K562 (cell line): ENCODE data around the gene PLXDC2. TPM values are rescaled to one million over a fixed set of nuclear protein-coding genes. Genes with fewer than 3 reads are reported as not detected.

Experiments
- ATAC-seq: fragments of 200-7000 bp; cut with Tn5 transposase; 3 replicates; pipeline ENCODE4 v1.9.1; 2020; ENCODE audit warnings: moderate library complexity
- BruUV-seq: library from RNA; stranded (reverse); fragments of 400-500 nt; replicated peaks from 2 replicates; lab custom pipeline; 2021; lab: Mats Ljungman, UMichigan
- CTCF ChIA-PET: fragments of 300-600 bp; formaldehyde crosslinking; extraction: SDS; loops from one replicate; lab custom pipeline; 2021; ENCODE audit warnings: low intra/inter-chr PET ratio; lab: Yijun Ruan, JAX
- POLR2A ChIA-PET: fragments of 300-600, 350-650 bp; sonication (Branson Sonifier 250); formaldehyde crosslinking; extraction: SDS; loops from one replicate; lab custom pipeline; 2021; ENCODE audit warnings: antibody characterized with exemption, inconsistent platforms; lab: Yijun Ruan, JAX
- DNase-seq, 4 experiments: peaks; one replicate each; pipeline versions ENCODE4 v3.0.0 to v3.0.0-alpha.2; 2011 to 2018; ENCODE audit warnings: low spot score in 3 of 4, mixed read lengths in 3 of 4; ENCODE audit errors: extremely low read depth in 1 of 4
- FAIRE-seq: peaks from 2 replicates; lab custom pipeline; 2011; peaks lifted over from hg19 to GRCh38; lab: Jason Lieb, UNC
- H2AFZ ChIP-seq: 2 replicates; pipeline ENCODE4 v1.6.0; 2011; ENCODE audit warnings: low read depth, low read length, control low read depth, inconsistent platforms
- H3K27ac ChIP-seq: fragments of 200-600 bp; 3 replicates; pipeline ENCODE4 v1.8.0; 2011; ENCODE audit warnings: low read depth, mild to moderate bottlenecking, control low read depth, inconsistent platforms, low read length, moderate library complexity, mixed read lengths; ENCODE audit errors: extremely low read depth
- H3K27me3 ChIP-seq, 2 experiments: fragments of 300-600 bp in 1 of 2; 2 replicates in 1 of 2; 3 replicates in 1 of 2; pipeline versions ENCODE4 v1.6.0 to v1.8.0; 2011; ENCODE audit warnings: inconsistent platforms in 2 of 2, low read length in 2 of 2, mild to moderate bottlenecking in 1 of 2, mixed read lengths in 1 of 2, moderate library complexity in 1 of 2; ENCODE audit not compliant: control insufficient read depth in 2 of 2, insufficient read depth in 2 of 2
- H3K36me3 ChIP-seq: fragments of 300-600 bp; 3 replicates; pipeline ENCODE4 v1.8.0; 2011; ENCODE audit warnings: mild to moderate bottlenecking, low read length, inconsistent platforms; ENCODE audit not compliant: control insufficient read depth, insufficient read depth
- H3K4me1 ChIP-seq, 2 experiments: fragments of 200-600 bp in 1 of 2; replicated peaks in 1 of 2; 2 replicates in 1 of 2; 3 replicates in 1 of 2; pipeline versions ENCODE4 v1.5.1 to v1.8.0; 2011; ENCODE audit warnings: inconsistent platforms in 2 of 2, low read length in 2 of 2, mild to moderate bottlenecking in 1 of 2, mixed read lengths in 1 of 2, moderate library complexity in 1 of 2; ENCODE audit not compliant: control insufficient read depth in 2 of 2, insufficient read depth in 2 of 2
- H3K4me2 ChIP-seq: 2 replicates; pipeline ENCODE4 v1.6.1; 2011; ENCODE audit warnings: low read length, control low read depth, inconsistent platforms, mixed read lengths; ENCODE audit not compliant: insufficient read depth
- H3K4me3 ChIP-seq: fragments of 200-600 bp; sonication (generic), shearing (Covaris generic); 2 replicates; pipeline ENCODE4 v1.5.1; 2016; ENCODE audit warnings: control low read depth, inconsistent platforms
- H3K79me2 ChIP-seq: fragments of 200-600 bp; 3 replicates; pipeline ENCODE4 v1.8.0; 2011; ENCODE audit warnings: low read length, inconsistent platforms; ENCODE audit not compliant: control insufficient read depth, insufficient read depth
- H3K9ac ChIP-seq, 2 experiments: 2 replicates each; pipeline versions ENCODE4 v1.6.0 to v1.6.1; 2011; ENCODE audit warnings: low read depth in 2 of 2, low read length in 2 of 2, control low read depth in 1 of 2, inconsistent platforms in 1 of 2, mild to moderate bottlenecking in 1 of 2, mixed read lengths in 1 of 2; ENCODE audit not compliant: insufficient read depth in 1 of 2
- H3K9me1 ChIP-seq: one replicate; pipeline ENCODE4 v1.6.0; 2011; ENCODE audit warnings: inconsistent platforms, mild to moderate bottlenecking, low read length, moderate library complexity; ENCODE audit not compliant: control insufficient read depth, insufficient read depth
- H3K9me3 ChIP-seq: replicated peaks from 2 replicates; pipeline ENCODE4 v1.5.1; 2011; ENCODE audit warnings: low read depth, low read length, inconsistent platforms; ENCODE audit not compliant: control insufficient read depth, insufficient read depth
- H4K20me1 ChIP-seq: replicated peaks from 2 replicates; pipeline ENCODE4 v1.6.1; 2011; ENCODE audit warnings: low read length, inconsistent platforms, mixed read lengths; ENCODE audit not compliant: control insufficient read depth, insufficient read depth
- DPF2 ChIP-seq: fragments of 450-650 bp; IDR thresholded peaks from 2 replicates; pipeline ENCODE4 v1.6.1; 2016
- EHMT2 ChIP-seq: fragments of 450-650 bp; IDR thresholded peaks from 2 replicates; pipeline ENCODE4 v1.6.1; 2018; ENCODE audit warnings: antibody characterized with exemption
- GATA2 ChIP-seq: sonication (generic); formaldehyde crosslinking; IDR thresholded peaks from 2 replicates; pipeline ENCODE4 v1.4.0; 2020; ENCODE audit warnings: mild to moderate bottlenecking, missing genetic modification reagents
- IRF2 ChIP-seq: sonication (generic); formaldehyde crosslinking; IDR thresholded peaks from 2 replicates; pipeline ENCODE4 v1.8.1; 2022; ENCODE audit warnings: mild to moderate bottlenecking, missing genetic modification reagents
- NFIC ChIP-seq: fragments of 450-650 bp; IDR thresholded peaks from 2 replicates; pipeline ENCODE4 v1.6.1; 2017; ENCODE audit warnings: mild to moderate bottlenecking, inconsistent platforms
- TBP ChIP-seq: optimal IDR thresholded peaks from 2 replicates; pipeline ENCODE3; 2011; ENCODE audit warnings: low read depth, low read length, improper control_type of control experiment
- TCF7 ChIP-seq: sonication (generic); IDR thresholded peaks from 2 replicates; pipeline ENCODE4 v1.6.1; 2016; ENCODE audit warnings: antibody characterized with exemption, borderline replicate concordance
- TCF7L2 ChIP-seq: fragments of 150-350 bp; IDR thresholded peaks from 2 replicates; pipeline ENCODE4 v1.6.1; 2016; ENCODE audit warnings: low read depth, mild to moderate bottlenecking, low read length, moderate library complexity
- TEAD1 ChIP-seq, 2 experiments: fragments of 450-650 bp in 1 of 2; sonication (generic) in 1 of 2; formaldehyde crosslinking; IDR thresholded peaks; 2 replicates each; pipeline versions ENCODE4 v1.4.0 to v1.8.0; 2020 to 2022; ENCODE audit warnings: mild to moderate bottlenecking in 2 of 2, missing genetic modification reagents in 1 of 2
- TRIM24 ChIP-seq, 2 experiments: fragments of 450-650 bp; IDR thresholded peaks; 2 replicates each; pipeline ENCODE4 v1.6.1; 2016
- ZNF282 ChIP-seq: sonication (generic); formaldehyde crosslinking; IDR thresholded peaks from 2 replicates; pipeline ENCODE4 v1.8.1; 2023; ENCODE audit warnings: missing genetic modification reagents
- ZNF57 ChIP-seq: fragments of 450-650 bp; formaldehyde crosslinking; IDR thresholded peaks from 2 replicates; pipeline ENCODE4 v1.4.0; 2020; ENCODE audit warnings: mild to moderate bottlenecking, moderate library complexity
- WGBS: fragments of 100-300 bp; shearing (Covaris generic); methylation state at CpG from one replicate; pipeline ENCODE4 v1.1.6; 2016; ENCODE audit warnings: low coverage, mixed read lengths; ENCODE audit not compliant: insufficient coverage; ENCODE audit errors: missing lambda C conversion rate; 5-methylcytosine and 5-hydroxymethylcytosine counted together
- in situ Hi-C: fragments of 300-500 bp; cut with MboI; formaldehyde crosslinking; loops from 4 replicates; pipeline ENCODE4 v1.15.0; 2018; ENCODE audit warnings: inconsistent platforms, mixed read lengths
- intact Hi-C: fragments of 100-400 bp; cut with micrococcal nuclease; formaldehyde crosslinking; loops from 2 replicates; pipeline ENCODE4 v1.14.2; 2022
- polyA plus RNA-seq, 8 experiments: library from polyadenylated mRNA; depleted of rRNA in 4 of 8; stranded (reverse) in 5 of 8; unstranded in 3 of 8; fragments of >200 nt; fragmentation: Nextera tagmentation in 2 of 8; fragmentation: Illumina TruSeq in 1 of 8; extraction: Ambion mirVana in 2 of 8; extraction: Trizol in 1 of 8; gene quantifications; 2 replicates each; pipeline versions ENCODE4 v1.2.1 to v1.2.3, GENCODE V29; 2011 to 2014; ENCODE audit warnings: inconsistent platforms in 1 of 8, missing spikeins in 1 of 8
- total RNA-seq, 7 experiments: library from RNA; depleted of rRNA in 6 of 7; stranded (reverse); fragments of >200 nt in 6 of 7; fragmentation: Illumina TruSeq in 2 of 7; extraction: Trizol in 2 of 7; gene quantifications; 2 replicates each; pipeline versions ENCODE4 v1.2.1 to v1.2.3, GENCODE V29; 2011 to 2021; ENCODE audit warnings: low replicate concordance in 1 of 7
- TF ChIP-seq, protein P1 (sequence below): fragments of 250-450 bp; sonication (Bioruptor Pico); IDR thresholded peaks from 2 replicates; pipeline ENCODE4 v1.5.0; 2020; ENCODE audit warnings: mild to moderate bottlenecking
- TF ChIP-seq, protein P2 (sequence below): sonication (generic); formaldehyde crosslinking; IDR thresholded peaks from 2 replicates; pipeline ENCODE4 v1.8.0; 2022; ENCODE audit warnings: mild to moderate bottlenecking, missing genetic modification reagents
- TF ChIP-seq, protein P3 (sequence below), 2 experiments: fragments of 450-650 bp; IDR thresholded peaks; 2 replicates each; pipeline ENCODE4 v1.6.1; 2016; ENCODE audit warnings: mild to moderate bottlenecking in 2 of 2, borderline replicate concordance in 1 of 2, low read depth in 1 of 2, moderate library complexity in 1 of 2

Gene PLXDC2
- total and polyA plus RNA-seq, 9 of the 15 experiments (the other 6 are each of a cell fraction or from before 2014, with no cell fraction given), result 0.01 to 0.33 (median 0.10) TPM; not detected in 3

DNA sequence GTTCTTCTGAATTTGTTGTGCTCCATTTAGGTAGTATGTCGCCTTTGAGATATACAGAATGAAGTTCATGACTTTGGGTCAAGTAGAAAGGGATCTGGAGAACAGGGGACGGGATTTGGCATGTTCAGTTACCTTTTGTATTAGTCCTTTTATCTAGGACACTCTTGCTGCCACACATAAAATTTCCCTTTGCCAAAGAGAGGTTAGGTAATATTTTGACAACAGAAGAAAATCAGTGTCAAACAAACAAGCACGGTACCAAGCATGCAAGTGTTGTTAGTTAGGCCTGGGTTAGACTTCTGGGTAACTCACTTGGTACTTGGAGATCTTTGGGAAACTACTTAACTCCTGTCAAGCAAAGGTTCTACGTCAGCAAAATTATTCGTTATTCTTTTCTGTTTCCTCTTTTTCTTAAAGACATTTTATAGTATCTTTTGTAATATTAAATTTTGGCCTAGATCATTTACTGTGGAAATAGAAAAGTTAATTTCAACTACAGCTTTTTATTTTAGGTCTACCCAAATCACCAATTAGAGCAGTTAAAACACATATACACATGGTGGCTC is 116.7 kb downstream of the PLXDC2 start:
- no peak overlapping the region for H3K9ac ChIP-seq
- ATAC-seq, result no peak
- ChIA-PET CTCF (no interaction called here), POLR2A (no interaction called here)
- no peaks in the 10 kb centered on the region for H3K4me1 ChIP-seq
- H3K36me3 ChIP-seq, result no peaks in the 10 kb centered on the region
- no peaks in the 10 kb centered on the region for H3K9me3 ChIP-seq
- DNase-seq, result no peak
- FAIRE-seq, result no peak
- no peak overlapping the region for H3K27ac ChIP-seq
- no peak overlapping the region for H3K4me2 ChIP-seq
- BruUV-seq, result no TSS peak
- no peak overlapping the region for H3K4me3 ChIP-seq
- 1% methylated on average over 5 of the region's 5 CpGs for WGBS
- H3K27me3 ChIP-seq, result no peaks in the 10 kb centered on the region
- H3K79me2 ChIP-seq, result no peaks in the 10 kb centered on the region
- in situ Hi-C loops, result no loop called here
- intact Hi-C loops, result no loop called here
- H3K9me1 ChIP-seq, result no peaks in the 10 kb centered on the region
- no peak overlapping the region for H2AFZ ChIP-seq
- H4K20me1 ChIP-seq, result no peaks in the 10 kb centered on the region
- no peak for TF ChIP-seq IRF2
- TF ChIP-seq TRIM24 (IDR thresholded peaks at IDR 0.05), result no peak
- no peak for TF ChIP-seq GATA2 (CRISPR knock-in tag)
- TF ChIP-seq DPF2, result no peak
- no peak for TF ChIP-seq ZNF282 (CRISPR knock-in tag)
- TF ChIP-seq, protein P1, sequence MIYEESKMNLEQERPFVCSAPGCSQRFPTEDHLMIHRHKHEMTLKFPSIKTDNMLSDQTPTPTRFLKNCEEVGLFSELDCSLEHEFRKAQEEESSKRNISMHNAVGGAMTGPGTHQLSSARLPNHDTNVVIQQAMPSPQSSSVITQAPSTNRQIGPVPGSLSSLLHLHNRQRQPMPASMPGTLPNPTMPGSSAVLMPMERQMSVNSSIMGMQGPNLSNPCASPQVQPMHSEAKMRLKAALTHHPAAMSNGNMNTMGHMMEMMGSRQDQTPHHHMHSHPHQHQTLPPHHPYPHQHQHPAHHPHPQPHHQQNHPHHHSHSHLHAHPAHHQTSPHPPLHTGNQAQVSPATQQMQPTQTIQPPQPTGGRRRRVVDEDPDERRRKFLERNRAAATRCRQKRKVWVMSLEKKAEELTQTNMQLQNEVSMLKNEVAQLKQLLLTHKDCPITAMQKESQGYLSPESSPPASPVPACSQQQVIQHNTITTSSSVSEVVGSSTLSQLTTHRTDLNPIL, result no peak
- TF ChIP-seq TEAD1 (CRISPR knock-in tag; IDR thresholded peaks at IDR 0.05), result no peak
- TF ChIP-seq ZNF57 (CRISPR knock-in tag), result no peak
- no peak for TF ChIP-seq EHMT2
- no peak for TF ChIP-seq NFIC
- TF ChIP-seq, protein P2, sequence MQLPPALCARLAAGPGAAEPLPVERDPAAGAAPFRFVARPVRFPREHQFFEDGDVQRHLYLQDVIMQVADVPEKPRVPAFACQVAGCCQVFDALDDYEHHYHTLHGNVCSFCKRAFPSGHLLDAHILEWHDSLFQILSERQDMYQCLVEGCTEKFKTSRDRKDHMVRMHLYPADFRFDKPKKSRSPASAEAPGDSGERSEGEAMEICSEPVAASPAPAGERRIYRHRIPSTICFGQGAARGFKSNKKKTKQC, result no peak
- TF ChIP-seq TBP, result no peak
- no peak for TF ChIP-seq TCF7
- no peak for TF ChIP-seq TCF7L2
- TF ChIP-seq, protein P3, sequence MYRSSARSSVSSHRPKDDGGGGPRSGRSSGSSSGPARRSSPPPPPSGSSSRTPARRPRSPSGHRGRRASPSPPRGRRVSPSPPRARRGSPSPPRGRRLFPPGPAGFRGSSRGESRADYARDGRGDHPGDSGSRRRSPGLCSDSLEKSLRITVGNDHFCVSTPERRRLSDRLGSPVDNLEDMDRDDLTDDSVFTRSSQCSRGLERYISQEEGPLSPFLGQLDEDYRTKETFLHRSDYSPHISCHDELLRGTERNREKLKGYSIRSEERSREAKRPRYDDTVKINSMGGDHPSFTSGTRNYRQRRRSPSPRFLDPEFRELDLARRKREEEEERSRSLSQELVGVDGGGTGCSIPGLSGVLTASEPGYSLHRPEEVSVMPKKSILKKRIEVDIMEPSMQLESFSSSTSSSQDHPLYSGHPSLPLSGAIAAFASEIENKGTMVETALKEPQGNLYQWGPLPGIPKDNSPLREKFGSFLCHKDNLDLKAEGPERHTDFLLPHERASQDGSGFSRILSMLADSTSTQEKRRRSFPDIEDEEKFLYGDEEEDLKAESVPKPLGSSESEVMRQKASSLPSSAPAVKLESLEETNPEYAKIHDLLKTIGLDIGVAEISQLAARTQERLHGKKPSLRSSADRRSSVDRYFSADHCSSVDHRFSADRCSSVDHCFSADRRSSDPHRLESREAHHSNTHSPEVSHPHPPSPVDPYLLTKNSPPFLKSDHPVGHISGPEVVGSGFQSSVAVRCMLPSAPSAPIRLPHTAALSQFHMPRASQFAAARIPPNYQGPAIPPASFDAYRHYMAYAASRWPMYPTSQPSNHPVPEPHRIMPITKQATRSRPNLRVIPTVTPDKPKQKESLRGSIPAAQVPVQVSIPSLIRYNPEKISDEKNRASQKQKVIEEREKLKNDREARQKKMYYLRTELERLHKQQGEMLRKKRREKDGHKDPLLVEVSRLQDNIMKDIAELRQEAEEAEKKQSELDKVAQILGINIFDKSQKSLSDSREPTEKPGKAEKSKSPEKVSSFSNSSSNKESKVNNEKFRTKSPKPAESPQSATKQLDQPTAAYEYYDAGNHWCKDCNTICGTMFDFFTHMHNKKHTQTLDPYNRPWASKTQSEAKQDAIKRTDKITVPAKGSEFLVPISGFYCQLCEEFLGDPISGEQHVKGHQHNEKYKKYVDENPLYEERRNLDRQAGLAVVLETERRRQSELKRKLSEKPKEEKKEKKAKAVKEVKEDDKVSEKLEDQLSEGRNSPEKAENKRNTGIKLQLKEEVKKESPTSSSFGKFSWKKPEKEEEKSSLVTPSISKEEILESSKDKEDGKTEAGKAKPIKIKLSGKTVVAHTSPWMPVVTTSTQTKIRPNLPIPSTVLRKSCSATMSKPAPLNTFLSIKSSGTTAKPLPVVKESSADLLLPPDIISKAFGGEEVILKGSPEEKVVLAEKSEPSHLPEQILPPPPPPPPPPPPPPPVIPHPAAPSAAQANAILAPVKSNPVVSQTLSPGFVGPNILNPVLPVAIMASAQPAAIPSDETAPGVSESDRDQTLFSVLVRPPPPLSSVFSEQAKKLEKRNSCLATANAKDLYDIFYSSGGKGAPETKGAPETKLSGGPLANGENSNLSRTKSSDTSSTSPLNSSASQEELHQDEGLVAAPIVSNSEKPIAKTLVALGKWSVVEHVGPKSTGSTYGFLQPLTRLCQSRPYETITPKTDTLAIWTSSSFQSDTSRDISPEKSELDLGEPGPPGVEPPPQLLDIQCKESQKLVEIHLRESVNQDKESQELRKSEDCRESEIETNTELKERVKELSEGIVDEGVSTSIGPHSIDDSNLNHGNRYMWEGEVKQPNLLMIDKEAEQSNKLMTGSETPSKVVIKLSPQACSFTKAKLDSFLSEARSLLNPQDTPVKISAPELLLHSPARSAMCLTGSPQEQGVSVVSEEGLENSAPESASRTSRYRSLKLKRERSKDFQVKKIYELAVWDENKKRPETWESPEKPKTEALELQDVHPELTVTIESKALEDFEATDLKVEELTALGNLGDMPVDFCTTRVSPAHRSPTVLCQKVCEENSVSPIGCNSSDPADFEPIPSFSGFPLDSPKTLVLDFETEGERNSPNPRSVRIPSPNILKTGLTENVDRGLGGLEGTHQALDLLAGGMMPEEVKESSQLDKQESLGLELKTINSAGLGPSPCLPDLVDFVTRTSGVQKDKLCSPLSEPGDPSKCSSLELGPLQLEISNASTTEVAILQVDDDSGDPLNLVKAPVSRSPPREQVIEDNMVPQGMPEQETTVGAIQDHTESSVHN (IDR thresholded peaks at IDR 0.05; ENCODE audit: borderline replicate concordance in 1 of 2, low read depth in 1 of 2), result no peak
